ENCODE data around the gene VENTX.

The VENTX gene

GRCh38 chr10:133207627-133208026 is 30.0 kb upstream of the VENTX start:
- no peak for TF ChIP-seq CTCF (IDR thresholded peaks at IDR 0.05; ENCODE audit: low read depth, low read length)
- no peak overlapping the region for H3K4me3 ChIP-seq (ENCODE audit: low read depth, low read length)

- no peak overlapping the region for H3K4me3 ChIP-seq (ENCODE audit: low read depth, low read length)
- no peak for TF ChIP-seq CTCF (IDR thresholded peaks at IDR 0.05; ENCODE audit: low read depth, low read length)
Observed at GRCh38 chr10:133208466-133208865, 29.2 kb upstream of the VENTX start.

- TF ChIP-seq CTCF (IDR thresholded peaks at IDR 0.05; ENCODE audit: low read depth, low read length): no peak
- no peak overlapping the region for H3K4me3 ChIP-seq (ENCODE audit: low read depth, low read length)
Observed at GRCh38 chr10:133209117-133209516, 28.5 kb upstream of the VENTX start.

- TF ChIP-seq CTCF (IDR thresholded peaks at IDR 0.05; ENCODE audit: low read depth, low read length): no peak
- no peak overlapping the region for H3K4me3 ChIP-seq (ENCODE audit: low read depth, low read length)
Observed at GRCh38 chr10:133209641-133210040, 28.0 kb upstream of the VENTX start.

- H3K4me3 ChIP-seq (ENCODE audit: low read depth, low read length): no peak overlapping the region
- no peak for TF ChIP-seq CTCF (IDR thresholded peaks at IDR 0.05; ENCODE audit: low read depth, low read length)
Observed at GRCh38 chr10:133210398-133211140, 27.1 kb upstream of the VENTX start.

- no peak for TF ChIP-seq CTCF (IDR thresholded peaks at IDR 0.05; ENCODE audit: low read depth, low read length)
- no peak overlapping the region for H3K4me3 ChIP-seq (ENCODE audit: low read depth, low read length)
Observed at GRCh38 chr10:133211141-133211830, 26.4 kb upstream of the VENTX start.

All from WI38 (cell line).